ENCODE data around the gene CIRBP. TPM values are rescaled to one million over a fixed set of nuclear protein-coding genes. Genes with fewer than 3 reads are reported as not detected.

Gene CIRBP
- total and polyA plus RNA-seq, 2 of the 13 experiments (the other 11 are each of a cell fraction or from before 2014, with no cell fraction given): 133 to 140 TPM

GRCh38 chr19:1284293-1284978, 15.3 kb downstream of the CIRBP start (continued):
- TF ChIP-seq ZFX (CRISPR knock-in tag; IDR thresholded peaks at IDR 0.05; ENCODE audit: low read depth): peak; percentile 59
- TF ChIP-seq, protein P1, sequence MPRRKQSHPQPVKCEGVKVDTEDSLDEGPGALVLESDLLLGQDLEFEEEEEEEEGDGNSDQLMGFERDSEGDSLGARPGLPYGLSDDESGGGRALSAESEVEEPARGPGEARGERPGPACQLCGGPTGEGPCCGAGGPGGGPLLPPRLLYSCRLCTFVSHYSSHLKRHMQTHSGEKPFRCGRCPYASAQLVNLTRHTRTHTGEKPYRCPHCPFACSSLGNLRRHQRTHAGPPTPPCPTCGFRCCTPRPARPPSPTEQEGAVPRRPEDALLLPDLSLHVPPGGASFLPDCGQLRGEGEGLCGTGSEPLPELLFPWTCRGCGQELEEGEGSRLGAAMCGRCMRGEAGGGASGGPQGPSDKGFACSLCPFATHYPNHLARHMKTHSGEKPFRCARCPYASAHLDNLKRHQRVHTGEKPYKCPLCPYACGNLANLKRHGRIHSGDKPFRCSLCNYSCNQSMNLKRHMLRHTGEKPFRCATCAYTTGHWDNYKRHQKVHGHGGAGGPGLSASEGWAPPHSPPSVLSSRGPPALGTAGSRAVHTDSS (CRISPR knock-in tag; conservative IDR thresholded peaks at IDR 0.05): no peak
- TF ChIP-seq, protein P2, sequence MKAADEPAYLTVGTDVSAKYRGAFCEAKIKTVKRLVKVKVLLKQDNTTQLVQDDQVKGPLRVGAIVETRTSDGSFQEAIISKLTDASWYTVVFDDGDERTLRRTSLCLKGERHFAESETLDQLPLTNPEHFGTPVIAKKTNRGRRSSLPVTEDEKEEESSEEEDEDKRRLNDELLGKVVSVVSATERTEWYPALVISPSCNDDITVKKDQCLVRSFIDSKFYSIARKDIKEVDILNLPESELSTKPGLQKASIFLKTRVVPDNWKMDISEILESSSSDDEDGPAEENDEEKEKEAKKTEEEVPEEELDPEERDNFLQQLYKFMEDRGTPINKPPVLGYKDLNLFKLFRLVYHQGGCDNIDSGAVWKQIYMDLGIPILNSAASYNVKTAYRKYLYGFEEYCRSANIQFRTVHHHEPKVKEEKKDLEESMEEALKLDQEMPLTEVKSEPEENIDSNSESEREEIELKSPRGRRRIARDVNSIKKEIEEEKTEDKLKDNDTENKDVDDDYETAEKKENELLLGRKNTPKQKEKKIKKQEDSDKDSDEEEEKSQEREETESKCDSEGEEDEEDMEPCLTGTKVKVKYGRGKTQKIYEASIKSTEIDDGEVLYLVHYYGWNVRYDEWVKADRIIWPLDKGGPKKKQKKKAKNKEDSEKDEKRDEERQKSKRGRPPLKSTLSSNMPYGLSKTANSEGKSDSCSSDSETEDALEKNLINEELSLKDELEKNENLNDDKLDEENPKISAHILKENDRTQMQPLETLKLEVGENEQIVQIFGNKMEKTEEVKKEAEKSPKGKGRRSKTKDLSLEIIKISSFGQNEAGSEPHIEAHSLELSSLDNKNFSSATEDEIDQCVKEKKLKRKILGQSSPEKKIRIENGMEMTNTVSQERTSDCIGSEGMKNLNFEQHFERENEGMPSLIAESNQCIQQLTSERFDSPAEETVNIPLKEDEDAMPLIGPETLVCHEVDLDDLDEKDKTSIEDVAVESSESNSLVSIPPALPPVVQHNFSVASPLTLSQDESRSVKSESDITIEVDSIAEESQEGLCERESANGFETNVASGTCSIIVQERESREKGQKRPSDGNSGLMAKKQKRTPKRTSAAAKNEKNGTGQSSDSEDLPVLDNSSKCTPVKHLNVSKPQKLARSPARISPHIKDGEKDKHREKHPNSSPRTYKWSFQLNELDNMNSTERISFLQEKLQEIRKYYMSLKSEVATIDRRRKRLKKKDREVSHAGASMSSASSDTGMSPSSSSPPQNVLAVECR (CRISPR knock-in tag; IDR thresholded peaks at IDR 0.05; ENCODE audit: borderline replicate concordance): no peak
- TF ChIP-seq SP140L (CRISPR knock-in tag; IDR thresholded peaks at IDR 0.05; ENCODE audit: borderline replicate concordance): no peak
- no peak for TF ChIP-seq SMAD9 (CRISPR knock-in tag; IDR thresholded peaks at IDR 0.05)
- no peak for TF ChIP-seq DR1 (CRISPR knock-in tag; IDR thresholded peaks at IDR 0.05)
- no peak for TF ChIP-seq MAFF (IDR thresholded peaks at IDR 0.05; ENCODE audit: low read depth, low read length)
- TF ChIP-seq, protein P3, sequence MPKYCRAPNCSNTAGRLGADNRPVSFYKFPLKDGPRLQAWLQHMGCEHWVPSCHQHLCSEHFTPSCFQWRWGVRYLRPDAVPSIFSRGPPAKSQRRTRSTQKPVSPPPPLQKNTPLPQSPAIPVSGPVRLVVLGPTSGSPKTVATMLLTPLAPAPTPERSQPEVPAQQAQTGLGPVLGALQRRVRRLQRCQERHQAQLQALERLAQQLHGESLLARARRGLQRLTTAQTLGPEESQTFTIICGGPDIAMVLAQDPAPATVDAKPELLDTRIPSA (CRISPR knock-in tag; IDR thresholded peaks at IDR 0.05; ENCODE audit: borderline replicate concordance): no peak
- TF ChIP-seq HNRNPL (IDR thresholded peaks at IDR 0.05; ENCODE audit: low read depth, low read length): peak; percentile 62; the same call in 1 of the 2 replicates
- TF ChIP-seq, protein P4, sequence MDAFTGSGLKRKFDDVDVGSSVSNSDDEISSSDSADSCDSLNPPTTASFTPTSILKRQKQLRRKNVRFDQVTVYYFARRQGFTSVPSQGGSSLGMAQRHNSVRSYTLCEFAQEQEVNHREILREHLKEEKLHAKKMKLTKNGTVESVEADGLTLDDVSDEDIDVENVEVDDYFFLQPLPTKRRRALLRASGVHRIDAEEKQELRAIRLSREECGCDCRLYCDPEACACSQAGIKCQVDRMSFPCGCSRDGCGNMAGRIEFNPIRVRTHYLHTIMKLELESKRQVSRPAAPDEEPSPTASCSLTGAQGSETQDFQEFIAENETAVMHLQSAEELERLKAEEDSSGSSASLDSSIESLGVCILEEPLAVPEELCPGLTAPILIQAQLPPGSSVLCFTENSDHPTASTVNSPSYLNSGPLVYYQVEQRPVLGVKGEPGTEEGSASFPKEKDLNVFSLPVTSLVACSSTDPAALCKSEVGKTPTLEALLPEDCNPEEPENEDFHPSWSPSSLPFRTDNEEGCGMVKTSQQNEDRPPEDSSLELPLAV (CRISPR knock-in tag; conservative IDR thresholded peaks at IDR 0.05; ENCODE audit: low read depth): no peak
- no peak for TF ChIP-seq CBFB (CRISPR knock-in tag; IDR thresholded peaks at IDR 0.05)
- TF ChIP-seq ZNF17 (CRISPR knock-in tag; IDR thresholded peaks at IDR 0.05): no peak
- no peak for TF ChIP-seq ZNF672 (CRISPR knock-in tag; IDR thresholded peaks at IDR 0.05)
- no peak for TF ChIP-seq ZFP37 (CRISPR knock-in tag; IDR thresholded peaks at IDR 0.05; ENCODE audit: borderline replicate concordance)
- TF ChIP-seq ZNF564 (CRISPR knock-in tag; IDR thresholded peaks at IDR 0.05): no peak
- TF ChIP-seq SCMH1 (CRISPR knock-in tag; IDR thresholded peaks at IDR 0.05; ENCODE audit: borderline replicate concordance): no peak
- TF ChIP-seq DNMT3B (CRISPR knock-in tag; conservative IDR thresholded peaks at IDR 0.05): no peak
- TF ChIP-seq ZNF326 (CRISPR knock-in tag; IDR thresholded peaks at IDR 0.05; ENCODE audit: borderline replicate concordance): no peak
- no peak for TF ChIP-seq ZNF205 (CRISPR knock-in tag; IDR thresholded peaks at IDR 0.05)
- TF ChIP-seq WIZ (CRISPR knock-in tag; IDR thresholded peaks at IDR 0.05): no peak
- TF ChIP-seq TAF15 (IDR thresholded peaks at IDR 0.05; ENCODE audit: low read depth, low read length, poor library complexity, severe bottlenecking): no peak
- no peak for TF ChIP-seq SOX13 (IDR thresholded peaks at IDR 0.05)
- TF ChIP-seq SOX13 (CRISPR knock-in tag; conservative IDR thresholded peaks at IDR 0.05 in 1 of 2, IDR thresholded peaks at IDR 0.05 in 1 of 2): no peak

All from HepG2 (cell line).